ENCODE measurements around the gene UNC5B.

The UNC5B gene

DNA sequence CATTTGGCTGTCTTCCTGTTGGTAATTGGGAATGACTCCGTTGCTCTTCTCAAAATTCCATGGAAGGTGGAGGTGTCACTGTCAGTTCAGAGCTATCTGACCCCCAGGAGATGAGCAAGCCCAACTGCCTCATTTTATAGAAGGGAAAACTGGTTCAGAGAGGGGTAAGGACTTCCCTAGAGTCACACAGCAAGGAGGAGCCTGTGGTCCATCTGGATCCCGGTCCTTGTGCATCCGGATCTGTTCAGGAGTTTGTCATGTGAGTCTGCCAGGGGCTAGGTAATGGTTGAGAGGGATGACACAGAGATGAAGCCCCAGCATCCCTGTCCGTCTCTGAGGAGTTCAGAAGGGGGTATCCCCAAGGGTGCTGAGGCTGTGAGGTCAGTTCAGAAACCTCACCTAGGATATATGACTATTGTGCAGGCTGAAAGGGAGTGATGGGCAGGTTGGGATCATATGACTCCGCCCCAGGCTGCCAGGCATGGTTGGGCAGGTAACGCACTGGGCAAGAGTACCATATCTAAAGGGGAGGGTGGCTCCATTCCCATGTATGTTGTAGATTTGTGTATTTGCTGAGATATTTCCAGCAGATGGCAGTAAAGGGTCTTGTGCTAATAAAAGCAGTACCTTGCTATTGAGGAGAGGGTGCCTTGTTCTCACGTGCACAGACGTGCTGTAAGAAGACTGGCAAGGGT is 90.7 kb downstream of the UNC5B start:
- peak; percentile 1 for DNase-seq

DNA sequence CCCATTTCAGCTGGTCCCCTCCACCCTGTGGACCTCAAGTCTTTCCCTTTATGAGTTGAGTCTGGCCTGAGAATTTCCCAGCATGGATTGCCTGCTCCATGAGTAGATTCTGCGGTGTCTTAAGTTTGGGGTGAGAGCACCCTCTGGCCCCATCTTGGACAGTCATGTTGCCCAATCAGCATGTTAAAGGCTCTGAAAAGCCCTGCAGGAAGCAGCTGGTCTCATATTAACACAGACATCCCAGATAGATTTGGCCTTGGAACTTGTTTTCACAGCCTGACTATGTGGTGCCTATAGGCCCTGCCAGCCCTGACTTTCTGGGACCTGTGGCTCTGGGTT is 91.2 kb downstream of the UNC5B start:
- no peak for DNase-seq

DNA sequence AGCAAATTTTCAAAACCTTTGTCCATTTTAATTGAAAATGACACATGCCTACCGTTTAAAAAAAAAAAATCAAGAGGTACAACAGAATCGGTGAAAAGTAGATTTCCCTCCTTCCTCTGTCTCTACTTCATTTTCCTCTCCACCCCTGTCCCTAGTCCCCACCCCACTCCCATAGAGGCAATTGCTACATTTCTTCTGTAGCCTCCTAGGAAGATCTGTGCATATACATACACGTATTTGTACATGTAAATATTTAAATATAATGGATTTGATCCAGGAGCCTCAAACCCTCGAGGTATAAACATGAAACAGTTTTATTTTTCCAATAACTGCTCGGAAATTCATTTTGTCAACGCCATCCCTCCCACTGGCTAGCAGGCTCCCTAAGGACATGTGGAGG is 92.5 kb downstream of the UNC5B start:
- no peak for DNase-seq

DNA sequence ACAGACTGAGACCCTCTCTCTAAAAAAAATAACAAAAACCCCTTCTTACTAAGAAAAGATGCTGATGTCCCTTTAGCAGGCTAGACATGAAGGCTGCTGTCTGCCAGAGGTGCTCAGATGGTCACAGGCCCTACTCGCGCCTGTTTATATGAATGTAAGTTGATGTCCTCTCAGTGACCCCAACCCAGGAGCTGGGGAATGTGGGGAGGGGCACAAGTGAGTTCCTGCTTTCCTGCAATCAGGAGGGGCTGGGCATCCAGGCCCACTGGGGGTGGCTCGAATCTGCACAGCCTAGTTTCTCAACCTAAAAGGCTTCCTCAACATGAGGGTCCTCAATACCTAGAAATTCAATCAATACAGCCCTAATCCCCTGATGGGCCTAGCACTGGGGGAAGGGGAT is 94.6 kb downstream of the UNC5B start:
- DNase-seq, result no peak

DNA sequence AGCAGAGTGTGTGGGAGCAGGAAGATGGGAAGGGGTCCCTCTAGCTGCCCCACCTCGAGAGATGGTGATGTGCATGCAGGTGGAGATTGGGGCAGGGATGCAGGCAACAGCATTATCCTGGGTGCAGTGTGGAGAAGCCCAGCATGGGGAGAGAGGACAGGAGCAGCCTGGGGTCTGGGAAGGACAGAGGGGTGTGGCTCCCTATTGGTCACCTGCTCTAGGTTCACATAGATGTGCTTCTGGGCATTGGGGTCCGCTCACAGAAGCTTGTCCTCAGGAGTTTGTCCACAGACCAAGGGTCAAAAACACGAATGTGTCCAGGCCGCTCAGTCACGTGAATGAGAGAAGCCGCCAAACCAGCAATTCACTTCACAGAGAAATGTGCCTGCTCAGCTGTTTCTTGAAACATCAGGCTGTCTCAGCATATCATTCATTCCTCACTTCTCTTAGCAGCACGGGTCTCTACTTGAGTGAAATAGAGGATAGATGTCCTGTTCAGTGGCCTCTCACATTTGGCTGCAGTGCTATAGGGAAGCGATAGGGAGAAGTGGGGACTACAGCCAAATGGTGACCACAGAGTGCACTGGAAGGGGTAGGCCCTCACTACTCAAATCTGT is 95.2 kb downstream of the UNC5B start:
- no peak for DNase-seq

DNA sequence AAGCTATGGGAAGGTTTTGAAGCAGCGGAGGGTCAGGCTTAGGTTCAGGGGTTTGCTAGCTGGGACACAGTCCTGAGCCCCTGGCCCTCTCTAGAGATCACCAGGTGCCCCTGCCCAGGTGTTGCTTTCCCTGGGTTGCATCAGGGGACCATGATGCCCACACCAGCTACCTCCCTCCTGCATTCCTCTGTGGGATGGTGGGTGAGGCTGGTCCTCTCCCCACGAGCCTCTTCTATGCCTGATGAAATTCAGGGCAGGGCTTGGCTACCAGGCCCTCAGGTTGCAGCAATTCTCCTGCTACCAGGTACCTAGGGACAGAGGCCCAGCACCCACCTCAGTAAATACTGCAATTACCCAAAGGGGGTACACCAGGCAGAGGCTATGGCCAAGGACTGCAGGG is 95.9 kb downstream of the UNC5B start:
- no peak for DNase-seq

DNA sequence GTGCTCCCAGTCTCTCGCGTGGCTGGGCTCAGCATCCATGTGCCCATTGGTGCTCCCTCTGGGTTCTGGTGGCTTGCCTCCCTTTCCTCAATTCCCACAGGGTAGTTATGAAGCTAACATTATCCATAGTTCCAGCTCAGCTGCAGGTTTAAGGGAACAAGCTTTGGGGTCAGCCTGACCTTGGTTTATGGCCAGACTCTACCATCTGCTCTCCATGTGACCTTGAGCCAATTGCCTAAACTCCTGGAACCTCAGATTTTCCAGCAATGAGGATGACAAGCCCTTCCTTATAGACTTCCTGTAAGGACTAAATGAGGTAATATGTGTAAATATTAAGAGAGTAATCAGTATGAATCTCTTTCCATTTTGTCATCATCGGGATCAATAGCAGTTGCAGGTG is 96.6 kb downstream of the UNC5B start:
- DNase-seq, result no peak

DNA sequence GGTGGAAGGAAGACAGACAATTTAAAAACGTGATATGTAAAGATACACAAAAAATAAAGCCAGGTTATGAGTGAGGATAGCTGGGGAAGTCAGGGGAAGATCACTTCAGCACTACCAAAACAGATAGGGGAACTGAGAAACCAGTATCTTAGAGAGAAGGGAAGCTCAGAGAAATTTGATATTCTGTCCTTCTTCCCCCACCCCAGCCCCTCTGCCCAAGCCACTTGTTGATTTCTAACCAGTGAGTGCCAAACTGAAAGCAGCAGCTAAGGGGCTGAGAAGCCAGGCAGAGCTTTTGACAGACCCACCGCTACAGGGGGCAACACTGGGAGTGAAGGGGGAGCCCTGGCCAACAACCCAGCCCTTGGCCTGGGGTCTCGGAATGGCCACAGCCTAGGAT is 97.5 kb downstream of the UNC5B start:
- DNase-seq, result no peak

DNA sequence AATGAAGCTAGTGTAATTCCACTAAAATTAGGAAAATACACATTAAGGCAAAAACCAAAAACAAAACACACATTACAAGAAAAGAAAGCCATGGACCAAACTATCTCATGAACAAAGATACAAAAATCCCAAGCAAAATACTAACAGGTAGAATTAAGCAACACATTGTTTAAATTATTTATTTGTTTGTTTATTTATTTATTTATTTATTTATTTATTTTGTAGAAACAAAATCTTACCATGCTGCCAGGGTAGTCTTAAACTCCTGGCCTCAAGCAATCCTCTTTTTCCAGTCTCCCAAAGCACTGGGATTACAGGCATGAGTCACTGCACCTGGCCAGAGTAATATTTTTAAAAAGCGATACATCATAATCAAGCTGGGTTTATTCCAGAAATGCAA is 99.8 kb downstream of the UNC5B start:
- DNase-seq, result no peak

DNA sequence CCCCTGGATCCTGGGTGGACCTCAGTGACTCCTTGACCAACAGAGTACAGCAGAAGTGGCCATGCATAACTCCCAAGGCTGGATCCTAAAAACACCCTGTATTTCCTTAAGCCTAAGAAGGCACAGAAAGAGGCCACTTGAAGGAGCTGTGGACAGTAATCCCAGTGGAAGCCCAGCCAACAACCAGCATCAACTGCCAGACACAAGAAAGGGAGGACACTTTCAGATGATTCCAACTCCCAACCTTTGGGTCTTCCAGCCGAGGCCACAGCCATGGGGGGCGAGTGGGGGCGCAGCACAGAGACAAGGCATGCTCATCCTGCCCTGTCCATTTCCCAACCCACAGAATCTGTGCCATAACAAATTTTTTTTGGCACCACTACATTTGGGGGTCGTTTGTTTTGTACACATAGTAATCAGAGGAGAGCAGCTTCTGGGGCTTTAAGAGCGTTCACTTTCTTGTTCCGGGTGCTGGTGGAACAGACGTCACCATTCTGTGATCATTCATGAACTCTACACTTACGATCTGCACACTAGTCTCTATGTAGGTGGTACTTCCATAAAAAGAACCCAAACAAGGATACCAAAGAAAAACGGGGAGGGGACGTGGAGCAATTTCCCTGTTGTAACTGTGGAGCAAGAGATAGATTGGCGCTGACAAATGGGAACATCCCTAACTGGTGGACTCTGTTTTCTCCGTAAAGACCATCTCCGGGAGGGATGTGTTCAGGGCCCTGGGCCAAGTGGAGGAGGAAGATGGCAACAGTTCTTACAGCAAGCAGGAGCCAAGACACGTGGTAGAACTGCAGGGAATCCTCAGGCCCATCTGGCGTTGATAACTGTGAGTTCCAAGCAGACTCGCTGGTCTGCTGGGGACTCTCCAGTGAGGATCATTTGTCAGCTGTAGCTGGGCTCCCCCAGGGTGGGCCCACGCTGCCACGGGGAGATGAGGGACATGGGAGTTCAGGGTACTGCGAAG is 100.7 kb downstream of the UNC5B start:
- DNase-seq, result no peak

DNA sequence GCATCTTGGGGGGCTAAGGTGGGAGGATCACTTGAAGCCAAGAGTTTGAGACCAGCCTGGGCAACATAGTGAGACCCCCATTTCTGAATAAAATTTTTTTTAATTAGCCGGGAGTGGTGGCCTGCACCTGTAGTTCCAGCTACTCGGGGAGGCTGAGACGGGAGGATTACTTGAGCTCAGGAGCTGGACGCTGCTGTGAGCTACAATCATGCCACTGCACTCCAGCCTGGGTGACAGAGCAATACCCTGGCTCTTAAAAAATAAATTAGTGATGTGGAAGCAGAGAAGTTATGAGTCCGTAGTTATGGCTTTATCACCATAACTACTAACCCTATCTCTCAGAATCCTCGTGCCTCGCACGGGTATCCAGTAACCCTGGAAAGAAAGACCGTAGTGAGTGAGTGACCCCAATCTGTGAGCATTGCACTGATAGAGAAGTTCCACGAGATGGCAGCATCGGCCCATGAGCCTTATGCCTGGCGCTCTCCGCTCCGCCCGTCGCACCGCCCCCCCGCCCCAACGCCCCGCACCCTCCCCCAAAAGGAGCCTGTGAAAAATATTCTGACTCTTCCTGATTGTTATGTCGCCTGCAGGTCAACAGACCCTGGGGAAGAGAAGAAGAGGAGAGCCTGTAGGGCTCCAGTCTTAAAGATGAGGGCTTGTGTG is 101.8 kb downstream of the UNC5B start:
- no peak for DNase-seq

DNA sequence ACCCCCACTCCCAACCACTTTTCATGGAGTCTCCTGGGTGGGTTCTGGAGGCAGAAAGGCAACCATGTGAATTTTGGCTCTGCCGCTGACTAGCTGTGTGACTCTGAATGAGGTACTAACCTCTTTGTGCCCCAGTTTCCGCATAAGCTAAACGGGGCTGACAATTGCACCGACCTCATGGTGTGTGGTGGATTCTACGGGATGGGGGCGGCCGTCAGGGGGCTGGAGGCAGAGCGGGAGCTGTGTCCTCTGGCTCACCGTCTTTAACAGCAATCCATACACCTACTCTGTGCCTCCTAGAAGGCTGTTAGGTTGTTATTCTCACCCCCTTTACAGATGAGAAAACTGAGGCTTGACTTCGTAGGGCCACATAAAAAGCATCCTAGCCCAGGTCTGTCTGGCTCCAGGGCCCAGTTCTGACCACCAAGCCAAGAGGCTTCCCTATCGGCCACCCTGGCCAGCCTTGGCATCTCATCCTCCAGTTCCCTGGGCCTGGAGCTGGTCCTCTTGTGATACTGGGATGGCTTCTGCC is 102.4 kb downstream of the UNC5B start:
- no peak for DNase-seq

DNA sequence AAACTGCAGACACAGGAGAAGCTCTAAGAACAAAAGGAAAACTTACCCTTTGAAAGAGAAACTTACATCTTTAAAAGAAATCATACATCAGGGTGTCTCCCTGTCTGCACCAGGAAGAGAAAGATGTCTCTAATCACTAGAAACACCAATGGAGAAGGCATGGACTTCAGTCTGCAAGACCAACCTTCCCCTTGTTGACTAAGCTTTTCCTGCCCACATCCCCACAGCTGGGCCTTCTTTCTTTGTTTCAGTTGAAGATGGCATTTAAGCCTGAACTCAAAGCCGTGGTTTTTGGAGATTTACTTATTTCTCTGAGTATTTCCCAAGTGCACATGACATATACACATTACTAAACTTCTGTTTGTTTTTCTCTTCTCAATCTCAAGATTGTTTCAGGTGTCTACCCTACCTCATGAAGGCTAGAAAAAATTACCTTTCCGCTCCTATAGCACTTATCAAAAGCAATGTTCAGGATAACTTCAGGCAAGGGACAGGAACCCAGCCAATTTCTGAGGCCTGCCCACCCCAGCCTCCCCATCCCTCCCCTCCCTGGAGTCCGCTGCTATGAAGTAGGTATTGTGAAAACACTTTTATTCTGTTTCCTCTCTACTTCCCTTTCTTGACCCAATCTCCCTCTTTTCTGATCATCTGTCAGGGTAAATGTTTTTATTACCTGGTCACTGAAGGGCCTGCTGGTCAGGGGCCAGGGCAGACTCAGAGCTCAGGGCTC is 103.9 kb downstream of the UNC5B start:
- DNase-seq, result no peak

DNA sequence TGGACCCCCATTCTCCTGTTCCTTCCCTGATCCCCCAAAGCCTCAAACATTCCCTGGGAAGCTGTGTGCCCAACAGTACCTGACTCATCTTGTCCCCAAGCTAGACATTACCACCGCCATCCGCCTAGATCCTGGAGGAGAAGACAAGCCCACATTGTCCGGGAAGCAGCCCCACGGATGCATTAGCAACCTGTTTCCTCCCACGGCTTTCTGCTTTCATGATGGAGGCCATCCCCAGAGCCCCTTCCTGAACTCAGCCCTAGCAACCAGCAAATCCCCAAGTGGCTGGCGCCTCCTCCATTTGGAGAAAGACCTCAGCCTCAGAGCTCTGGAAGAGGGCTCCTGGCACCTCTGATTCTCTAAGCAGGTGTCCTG is 104.4 kb downstream of the UNC5B start:
- no peak for DNase-seq

DNA sequence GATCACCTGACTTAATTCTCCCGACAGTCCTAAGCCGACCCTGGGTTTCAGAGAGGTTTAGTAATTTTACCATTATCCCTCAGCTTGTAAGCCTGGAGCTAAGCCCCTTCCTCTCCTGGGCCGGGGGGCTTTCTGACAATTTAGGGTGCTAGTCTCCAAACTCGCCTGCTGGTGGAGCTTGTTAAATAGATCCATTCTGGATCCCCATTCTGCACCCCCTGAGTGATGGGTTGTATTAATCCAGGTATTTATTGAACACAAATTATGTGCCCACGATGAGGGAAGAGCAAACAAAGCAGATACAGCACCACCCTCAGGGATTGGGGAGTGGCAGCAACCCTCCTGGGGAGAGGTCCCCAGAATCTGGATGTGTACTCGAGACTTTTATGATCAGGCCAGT is 105.4 kb downstream of the UNC5B start:
- DNase-seq, result no peak

DNA sequence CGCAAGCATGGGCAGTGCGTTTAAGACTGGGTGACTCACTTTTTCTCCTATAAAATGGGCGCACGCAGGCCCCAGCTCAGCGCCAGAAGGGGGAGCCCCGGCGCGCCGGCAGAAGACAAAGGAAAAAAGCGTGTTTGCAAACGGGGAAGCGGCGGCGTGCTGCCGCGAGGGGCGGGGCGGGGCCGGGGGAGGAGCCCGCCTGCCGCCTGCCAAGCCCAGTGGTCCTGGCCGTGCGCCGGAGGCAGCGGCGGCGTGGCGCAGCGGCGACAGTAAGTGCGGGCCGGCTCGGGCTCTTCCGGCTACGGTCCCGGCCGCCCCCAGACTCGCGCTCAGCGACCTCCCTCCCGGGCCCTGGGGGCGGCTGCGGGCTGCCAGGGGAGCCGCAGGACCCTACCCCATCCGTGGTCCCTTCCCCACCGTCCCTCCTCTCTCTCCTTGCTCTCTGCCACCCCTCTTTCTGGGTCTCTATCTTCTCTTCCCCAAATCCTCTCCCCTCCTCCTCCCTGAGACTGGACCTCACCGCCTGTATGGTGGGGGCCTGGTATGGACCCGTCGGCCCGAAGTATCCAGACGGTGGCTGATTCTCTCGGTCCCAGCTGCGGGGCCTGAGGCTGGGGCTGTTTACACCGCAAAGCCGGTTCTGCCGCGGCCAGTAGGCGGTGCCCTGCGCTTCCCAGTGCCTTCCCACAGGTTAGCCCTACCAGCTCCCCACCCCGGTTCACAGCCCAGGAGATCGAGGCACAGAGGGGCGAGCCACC is 106.9 kb downstream of the UNC5B start, which contains the start of gene SLC29A3:
Gene SLC29A3 (plus strand): TSS at position 218 of the 758 bp plus-strand sequence. CDS start 51 bp downstream, at position 269.
- peak; percentile 22 for DNase-seq

DNA sequence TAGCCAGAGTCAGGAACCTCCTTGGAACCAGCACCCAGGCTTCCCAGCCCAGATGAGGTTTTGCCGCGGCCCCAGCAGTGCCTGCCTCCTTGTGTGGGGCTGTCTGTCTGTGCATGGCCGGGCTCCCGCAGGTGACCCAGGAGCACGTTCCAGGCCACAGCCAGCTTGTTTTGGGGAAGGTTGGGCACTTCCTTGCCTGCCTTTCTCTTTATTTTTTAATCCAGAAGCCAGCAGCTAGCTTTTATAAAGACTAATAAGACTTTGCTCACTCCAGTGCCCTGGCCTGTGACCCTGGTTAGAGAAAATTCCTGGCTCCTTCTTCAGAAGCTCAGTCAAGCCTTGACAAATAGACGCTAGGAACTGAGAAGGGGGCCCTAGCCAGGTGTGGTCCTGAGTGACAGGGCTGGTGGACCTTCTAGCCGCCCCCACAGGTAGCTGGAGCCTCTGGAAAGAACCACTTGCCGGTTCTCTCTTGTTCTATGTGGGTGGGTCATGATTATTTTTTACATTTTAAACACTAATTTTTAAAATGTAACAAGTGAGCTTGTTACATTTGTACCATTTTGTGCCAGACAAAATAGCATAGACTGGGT is 107.5 kb downstream of the UNC5B start:
- no peak for DNase-seq

DNA sequence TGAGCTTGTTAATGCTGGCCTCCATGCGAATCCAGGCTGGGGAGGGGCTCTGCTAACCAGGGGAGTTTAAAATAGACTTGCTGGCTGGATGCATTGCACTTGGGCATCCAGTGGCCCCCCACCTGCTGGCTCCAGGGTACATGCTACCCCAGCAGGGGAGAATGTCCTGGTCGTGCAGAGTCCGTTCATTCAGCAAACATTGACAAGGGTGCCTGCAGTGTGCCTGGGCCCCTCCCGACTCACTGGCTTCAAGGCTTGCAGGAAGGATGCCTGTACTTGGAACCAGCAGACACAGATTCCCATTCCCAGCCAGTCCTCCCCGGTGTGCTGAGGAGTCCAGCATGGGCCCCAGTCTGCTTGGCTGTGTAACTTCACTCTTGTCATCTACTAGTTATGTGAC is 108.2 kb downstream of the UNC5B start:
- DNase-seq, result no peak

DNA sequence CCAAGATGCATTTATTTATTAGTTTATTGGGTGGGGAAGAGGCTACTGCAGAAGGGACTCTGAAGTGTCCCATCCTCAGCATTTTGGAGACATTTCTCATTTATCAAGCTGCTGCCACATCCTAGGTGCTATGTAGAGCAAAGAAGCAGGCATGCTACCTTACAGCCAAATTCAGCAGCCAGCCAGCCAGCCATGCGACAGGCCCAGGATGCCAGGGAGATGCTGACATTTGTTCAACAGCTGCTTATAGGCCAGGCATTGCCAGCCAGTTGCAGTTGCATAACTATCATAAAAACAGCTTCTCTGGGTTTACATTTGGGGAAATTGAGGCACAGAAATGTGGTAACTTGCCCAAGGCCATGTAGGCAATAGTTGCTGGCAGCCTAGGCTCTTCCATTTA is 109.0 kb downstream of the UNC5B start:
- no peak for DNase-seq

DNA sequence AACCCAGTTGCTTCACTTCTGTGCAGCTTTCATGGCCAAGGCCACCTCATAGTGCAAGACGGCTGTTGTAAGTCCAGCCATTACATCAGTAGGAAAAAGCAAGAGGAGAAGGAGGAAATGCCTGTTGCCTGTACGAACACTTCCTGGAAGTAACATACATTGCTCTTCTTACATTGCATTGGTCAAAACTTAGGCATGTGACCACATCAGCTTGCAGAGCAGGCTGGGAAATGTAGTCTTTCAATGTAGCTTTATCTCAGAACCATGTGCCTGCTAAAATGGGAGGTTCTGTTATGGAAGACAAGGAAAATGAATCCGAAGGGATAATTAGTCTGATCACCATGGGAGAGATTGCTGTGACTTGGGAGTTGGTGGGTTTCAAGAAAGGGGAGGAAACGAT is 111.0 kb downstream of the UNC5B start:
- DNase-seq, result no peak

DNA sequence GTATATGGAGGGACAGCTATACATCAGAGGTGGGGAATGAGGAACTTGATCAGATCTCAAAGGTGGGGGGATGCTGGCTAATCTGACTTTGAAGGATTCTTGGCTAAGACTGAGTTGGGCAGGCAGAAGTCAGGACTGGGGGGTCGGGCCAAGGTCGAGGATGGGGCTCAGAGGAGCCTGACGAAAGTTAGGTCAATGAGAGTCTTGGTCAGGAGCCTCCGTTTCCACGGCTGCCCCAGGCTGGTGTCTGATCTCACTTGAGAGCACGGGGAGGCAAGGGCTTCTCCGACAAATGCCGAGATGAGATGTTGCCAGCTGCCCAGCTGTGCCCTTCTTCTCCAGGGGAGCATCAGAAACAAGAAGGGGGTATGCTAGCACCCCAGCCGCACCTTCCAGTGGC is 112.4 kb downstream of the UNC5B start:
- no peak for DNase-seq

All from NCI-H2081 treated with DMSO at 0.1 percent for 48 hours (cell line).